GM12891 (cell line): ENCODE measurements around the gene FAM217B.

Source experiments
- PAX5 ChIP-seq: IDR thresholded peaks from 2 replicates; pipeline ENCODE4 v1.6.1; 2011; ENCODE audit warnings: low read length, moderate library complexity, mild to moderate bottlenecking; ENCODE audit not compliant: insufficient read depth, severe bottlenecking
- POLR2A ChIP-seq: IDR thresholded peaks from 2 replicates; pipeline ENCODE4 v1.6.1; 2011; ENCODE audit warnings: low read depth, low read length, control low read depth
- POLR2AphosphoS5 ChIP-seq: IDR thresholded peaks from 2 replicates; pipeline ENCODE4 v1.6.1; 2011; ENCODE audit warnings: low read depth, low read length, control low read depth
- POU2F2 ChIP-seq: IDR thresholded peaks from 2 replicates; pipeline ENCODE4 v1.6.1; 2011; ENCODE audit warnings: low read depth, mild to moderate bottlenecking, control low read depth, low read length, moderate library complexity
- SPI1 ChIP-seq: IDR thresholded peaks from 2 replicates; pipeline ENCODE4 v1.6.1; 2011; ENCODE audit warnings: low read depth, low read length, control low read depth
- TAF1 ChIP-seq: IDR thresholded peaks from 2 replicates; pipeline ENCODE4 v1.6.1; 2011; ENCODE audit warnings: low read depth, low read length, control low read depth

- TF ChIP-seq POLR2AphosphoS5: no peak
- TF ChIP-seq SPI1: no peak
- no peak for TF ChIP-seq POLR2A
- TF ChIP-seq POU2F2: no peak
- TF ChIP-seq TAF1: no peak
- no peak for TF ChIP-seq PAX5
These were observed 53.7 kb downstream of the FAM217B start for GRCh38 chr20:59993736-59994430.
